Fibroblast of lung (primary cell): Measurements from ENCODE around the gene CMBL.

Source experiments
- EZH2 ChIP-seq: IDR thresholded peaks from 2 replicates; pipeline ENCODE4 v1.5.1; 2012; ENCODE audit warnings: low read length, control low read depth, mild to moderate bottlenecking; ENCODE audit errors: missing control alignments
- TF ChIP-seq, protein P1 (sequence below), 2 donors: IDR thresholded peaks in 1 of 2; conservative IDR thresholded peaks in 1 of 2; 1 replicate in 1 of 2; 2 replicates in 1 of 2; pipeline ENCODE4 v1.5.1; 2011 to 2012; ENCODE audit warnings: low read length in 2 of 2, control low read depth in 1 of 2, inconsistent platforms in 1 of 2, low read depth in 1 of 2, mild to moderate bottlenecking in 1 of 2

GRCh38 chr5:10315824-10316509 lies 8.3 kb upstream of the CMBL start:
- TF ChIP-seq, protein P1, sequence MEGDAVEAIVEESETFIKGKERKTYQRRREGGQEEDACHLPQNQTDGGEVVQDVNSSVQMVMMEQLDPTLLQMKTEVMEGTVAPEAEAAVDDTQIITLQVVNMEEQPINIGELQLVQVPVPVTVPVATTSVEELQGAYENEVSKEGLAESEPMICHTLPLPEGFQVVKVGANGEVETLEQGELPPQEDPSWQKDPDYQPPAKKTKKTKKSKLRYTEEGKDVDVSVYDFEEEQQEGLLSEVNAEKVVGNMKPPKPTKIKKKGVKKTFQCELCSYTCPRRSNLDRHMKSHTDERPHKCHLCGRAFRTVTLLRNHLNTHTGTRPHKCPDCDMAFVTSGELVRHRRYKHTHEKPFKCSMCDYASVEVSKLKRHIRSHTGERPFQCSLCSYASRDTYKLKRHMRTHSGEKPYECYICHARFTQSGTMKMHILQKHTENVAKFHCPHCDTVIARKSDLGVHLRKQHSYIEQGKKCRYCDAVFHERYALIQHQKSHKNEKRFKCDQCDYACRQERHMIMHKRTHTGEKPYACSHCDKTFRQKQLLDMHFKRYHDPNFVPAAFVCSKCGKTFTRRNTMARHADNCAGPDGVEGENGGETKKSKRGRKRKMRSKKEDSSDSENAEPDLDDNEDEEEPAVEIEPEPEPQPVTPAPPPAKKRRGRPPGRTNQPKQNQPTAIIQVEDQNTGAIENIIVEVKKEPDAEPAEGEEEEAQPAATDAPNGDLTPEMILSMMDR (conservative IDR thresholded peaks at IDR 0.05 in 1 of 2, IDR thresholded peaks at IDR 0.05 in 1 of 2; ENCODE audit: low read depth in 1 of 2, low read length in 2 of 2), result no peak
- no peak for TF ChIP-seq EZH2
